Right lobe of liver (tissue), 4 donors: ENCODE measurements around the gene SERINC2.

Experiments
- POLR2A ChIP-seq: fragments of 450-650 bp; IDR thresholded peaks from one replicate; pipeline ENCODE4 v1.6.1; 2017; ENCODE audit warnings: antibody characterized with exemption, mild to moderate bottlenecking
- TF ChIP-seq, protein P1 (sequence below), 4 donors: fragments of 200-600 bp in 3 of 4; fragments of 450-650 bp in 1 of 4; IDR thresholded peaks; one replicate each; pipeline versions ENCODE4 v1.5.1 to v1.8.0; 2016 to 2022; ENCODE audit warnings: antibody characterized with exemption in 4 of 4, mild to moderate bottlenecking in 2 of 4
- donor health status: DM: no; HTN: no; CAD: no.
- donor health status: DM: no; HTN: no; CAD: no.
- donor health status: DM: no; HTN: yes; CAD: no.

DNA sequence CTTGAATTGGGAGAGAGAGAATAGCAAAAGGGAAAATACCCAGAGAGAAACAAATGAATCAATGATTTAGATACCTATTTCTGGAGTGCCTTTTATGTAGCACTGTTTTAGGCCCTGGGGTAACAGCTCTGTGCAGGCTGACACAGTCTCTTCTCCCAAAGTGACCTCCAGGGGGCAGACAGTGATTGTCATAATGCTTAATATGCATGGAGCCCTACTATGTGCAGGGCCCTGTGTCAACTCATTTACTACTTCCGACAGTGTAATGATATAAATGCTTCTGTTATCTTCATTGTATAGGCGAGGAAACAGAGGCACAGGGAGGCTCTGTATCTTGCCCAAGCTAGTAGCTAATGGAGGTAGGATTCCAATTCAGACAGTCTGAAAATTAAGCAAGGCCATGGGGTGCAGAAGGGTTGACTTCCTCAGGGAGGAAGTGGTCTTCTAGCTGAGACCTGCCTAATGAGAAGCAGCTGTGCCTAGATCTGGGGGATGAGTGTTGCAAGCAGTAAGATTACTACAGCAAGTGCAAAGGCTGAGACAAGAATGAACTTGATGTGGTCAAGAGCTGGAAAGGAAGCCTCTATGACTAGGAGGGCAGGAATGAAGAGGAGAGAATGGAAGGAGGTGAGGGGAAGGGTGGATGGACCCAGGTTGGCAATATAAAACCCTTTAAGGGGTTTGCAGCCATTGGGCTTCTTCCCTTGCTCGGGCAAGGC, 16.2 kb upstream of the SERINC2 start:
- TF ChIP-seq, protein P1, sequence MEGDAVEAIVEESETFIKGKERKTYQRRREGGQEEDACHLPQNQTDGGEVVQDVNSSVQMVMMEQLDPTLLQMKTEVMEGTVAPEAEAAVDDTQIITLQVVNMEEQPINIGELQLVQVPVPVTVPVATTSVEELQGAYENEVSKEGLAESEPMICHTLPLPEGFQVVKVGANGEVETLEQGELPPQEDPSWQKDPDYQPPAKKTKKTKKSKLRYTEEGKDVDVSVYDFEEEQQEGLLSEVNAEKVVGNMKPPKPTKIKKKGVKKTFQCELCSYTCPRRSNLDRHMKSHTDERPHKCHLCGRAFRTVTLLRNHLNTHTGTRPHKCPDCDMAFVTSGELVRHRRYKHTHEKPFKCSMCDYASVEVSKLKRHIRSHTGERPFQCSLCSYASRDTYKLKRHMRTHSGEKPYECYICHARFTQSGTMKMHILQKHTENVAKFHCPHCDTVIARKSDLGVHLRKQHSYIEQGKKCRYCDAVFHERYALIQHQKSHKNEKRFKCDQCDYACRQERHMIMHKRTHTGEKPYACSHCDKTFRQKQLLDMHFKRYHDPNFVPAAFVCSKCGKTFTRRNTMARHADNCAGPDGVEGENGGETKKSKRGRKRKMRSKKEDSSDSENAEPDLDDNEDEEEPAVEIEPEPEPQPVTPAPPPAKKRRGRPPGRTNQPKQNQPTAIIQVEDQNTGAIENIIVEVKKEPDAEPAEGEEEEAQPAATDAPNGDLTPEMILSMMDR (IDR thresholded peaks at IDR 0.05) = peak; percentile 29 to 37 (median 31)
- no peak for TF ChIP-seq POLR2A
